Measurements from ENCODE around the gene HOXA10.

HOXA10 gene

DNA sequence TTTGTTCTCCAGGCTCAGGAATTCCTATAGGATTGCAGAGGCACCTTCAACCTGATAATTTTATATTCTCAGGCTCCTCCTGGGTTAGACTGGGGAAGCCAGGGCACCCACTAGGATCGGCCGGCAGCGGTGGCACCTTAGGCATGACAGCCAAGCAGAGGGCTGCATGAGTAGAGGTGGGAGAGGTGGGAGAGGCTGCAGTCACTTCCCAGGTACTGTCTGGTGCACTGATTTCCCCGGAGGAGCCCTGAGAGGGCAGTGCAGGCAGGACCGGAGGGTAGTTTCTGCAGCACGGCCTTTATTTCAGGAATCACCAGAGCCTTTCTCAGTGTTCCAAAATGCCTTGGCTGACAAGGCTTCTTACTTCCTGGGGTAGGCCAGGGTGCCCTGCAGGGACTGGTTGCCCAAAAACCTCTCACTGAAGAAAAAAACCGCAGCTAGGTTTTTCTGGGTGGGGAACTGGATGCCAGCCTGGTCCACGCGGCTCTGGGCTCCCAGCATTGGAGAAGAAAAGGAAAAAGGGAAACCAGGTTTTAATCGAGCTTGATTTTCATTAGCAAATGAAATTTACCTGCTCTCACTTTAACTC, 29.3 kb upstream of the HOXA10 start:
- DNase-seq, result no peak

- no peak for DNase-seq
Measured at GRCh38 chr7:27202862-27203134, 28.7 kb upstream of the HOXA10 start.

DNA sequence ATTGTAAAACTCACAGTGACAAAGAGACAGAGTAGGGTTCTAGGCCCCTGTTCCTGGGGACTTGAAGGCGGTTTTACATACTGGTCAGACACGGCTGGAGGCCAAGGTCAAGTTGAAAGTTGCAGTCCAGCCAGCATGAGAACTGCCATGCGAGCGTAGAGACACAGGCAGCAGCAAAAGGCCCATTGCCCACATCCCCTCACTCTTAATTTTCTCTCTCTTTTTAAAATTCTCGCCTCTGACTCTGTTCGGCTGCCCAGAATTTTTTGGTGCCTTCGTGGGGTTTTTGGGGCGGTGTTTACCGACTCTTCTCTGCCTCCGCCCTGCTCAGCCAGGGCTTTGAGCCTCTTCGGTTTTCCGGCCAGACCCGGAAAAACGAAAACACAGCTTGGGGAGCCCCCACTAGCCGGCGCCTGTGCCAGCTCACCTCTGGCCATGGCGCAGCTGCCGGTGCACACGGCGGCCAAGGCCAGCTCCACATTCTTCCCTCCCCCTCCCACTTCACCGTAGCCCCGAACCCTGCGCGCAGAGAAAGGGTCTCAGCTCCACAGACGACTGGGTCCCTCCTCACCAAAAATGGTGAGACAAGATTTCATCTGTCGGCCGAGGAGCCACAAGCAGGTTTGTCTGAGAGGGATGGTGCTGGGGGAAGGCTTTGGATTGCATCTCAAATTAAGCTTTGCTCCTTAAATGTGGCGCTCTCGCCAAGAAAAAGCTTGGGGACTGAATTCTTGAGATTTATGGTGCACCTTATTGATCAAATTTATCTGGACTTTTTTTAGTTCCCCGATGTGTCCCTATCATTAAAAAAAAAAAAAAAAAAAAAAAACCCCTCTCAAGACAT, 28.1 kb upstream of the HOXA10 start:
- no peak for DNase-seq

DNA sequence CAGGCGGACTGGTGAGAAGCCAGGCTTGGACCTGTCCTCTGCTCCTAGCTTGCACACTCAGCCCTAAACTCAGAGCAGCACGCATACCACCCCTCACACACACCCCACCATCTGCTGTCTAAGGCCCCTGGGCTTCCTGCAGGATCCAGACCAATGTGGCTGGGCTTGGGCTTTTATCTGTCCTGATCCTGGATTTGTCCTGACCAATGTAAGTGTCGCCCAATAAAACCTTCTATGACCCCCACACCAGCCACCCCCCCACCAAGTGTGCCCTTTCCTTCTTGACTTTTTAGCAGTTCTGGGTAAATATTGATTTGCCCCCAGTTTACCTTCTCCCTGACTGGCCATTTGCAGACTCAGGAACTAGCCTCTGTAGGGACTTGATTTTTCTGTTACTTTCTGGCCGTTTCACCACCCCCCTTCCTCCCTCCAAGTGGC, 27.5 kb upstream of the HOXA10 start:
- no peak for DNase-seq

DNA sequence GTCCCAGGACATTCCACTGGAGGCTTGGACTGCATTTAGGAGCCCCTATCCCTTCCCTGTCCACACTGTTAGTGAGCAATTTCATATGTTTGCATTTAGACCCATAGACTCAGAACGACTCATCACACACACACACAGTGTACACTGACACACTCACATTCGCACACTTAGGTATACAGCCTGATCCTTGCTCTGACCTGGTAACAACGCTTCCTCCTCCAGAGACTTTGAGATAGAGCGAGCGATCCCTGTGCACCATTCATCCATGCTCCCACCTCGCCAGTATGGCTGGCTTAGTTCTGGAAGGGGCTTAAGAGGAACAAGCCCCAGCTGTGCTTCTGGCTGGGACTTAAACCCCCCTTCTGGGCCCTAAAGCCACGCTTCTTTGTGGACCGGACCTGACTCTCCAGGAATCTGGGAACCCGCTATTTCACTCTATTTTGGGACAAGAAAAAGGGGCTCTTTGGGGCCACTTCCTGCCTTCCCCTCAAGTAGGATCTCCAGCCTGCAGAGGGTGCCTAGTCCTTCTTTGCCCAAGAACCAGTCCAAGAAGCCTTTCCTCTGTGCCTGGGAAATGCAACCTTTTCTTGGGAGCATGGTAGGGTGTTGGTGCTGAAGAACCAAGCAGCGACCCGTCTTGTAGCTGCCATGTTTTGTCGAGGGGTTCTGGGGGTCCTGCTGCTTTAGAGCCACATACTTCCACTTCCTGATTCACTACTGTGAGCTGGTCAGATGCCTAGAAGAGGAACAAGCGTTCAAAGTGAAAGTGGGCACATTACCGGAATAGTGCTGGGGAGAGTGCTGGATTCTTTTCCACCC, 26.9 kb upstream of the HOXA10 start:
- DNase-seq, result no peak

GRCh38 chr7:27199849-27200760, 26.0 kb upstream of the HOXA10 start, which contains the start of gene HOXA13:
Gene HOXA13 (minus strand): TSS chr7:27200091. CDS start chr7:27200077, 14 bp downstream.
- DNase-seq, result no peak

DNA sequence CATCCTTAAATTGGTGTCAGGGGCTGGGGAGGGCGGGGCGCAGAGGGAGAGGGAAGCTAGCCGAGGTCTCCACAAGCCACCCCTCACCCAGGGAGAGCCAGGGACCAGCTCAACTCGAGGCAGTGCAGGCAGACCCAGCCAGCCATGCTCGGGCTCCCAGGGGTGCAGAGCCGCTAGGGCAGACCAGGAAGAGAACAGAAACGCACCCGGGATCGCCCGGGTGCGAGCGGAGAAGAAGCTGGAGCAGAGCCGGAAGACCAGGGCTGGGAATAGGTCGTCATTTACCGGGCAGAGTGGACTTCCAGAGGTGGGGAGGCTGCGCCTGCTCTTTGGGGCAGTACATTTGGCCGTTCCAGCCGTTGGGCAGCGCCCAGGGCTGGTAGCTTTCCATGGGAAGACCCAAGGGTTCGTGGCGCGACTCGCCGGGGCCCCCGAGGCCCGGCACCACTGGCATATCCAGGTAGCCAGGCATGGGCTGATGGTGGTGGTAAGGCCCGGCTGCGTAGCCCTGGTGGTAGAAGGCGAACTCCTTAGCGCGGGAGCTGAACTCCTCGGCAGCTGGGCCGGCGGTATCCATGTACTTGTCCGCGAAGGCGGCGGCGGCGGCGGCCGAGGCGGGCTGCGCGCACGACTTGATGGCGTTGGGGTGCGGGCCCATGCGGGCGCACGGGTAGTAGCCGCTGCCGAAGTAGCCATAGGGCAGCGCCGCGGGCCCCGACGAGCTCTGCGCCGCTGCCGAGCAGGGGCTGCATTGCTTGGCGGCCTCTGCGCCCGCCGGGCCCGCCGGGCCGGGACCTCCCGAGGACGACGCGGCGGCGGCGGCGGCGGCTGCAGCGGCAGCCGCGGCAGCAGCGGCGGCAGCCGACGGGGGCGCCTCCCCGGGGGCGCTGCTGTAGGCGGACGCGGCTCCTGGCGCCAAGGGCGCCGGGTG, 25.0 kb upstream of the HOXA10 start:
- DNase-seq, result no peak

- DNase-seq, result no peak
Measured at GRCh38 chr7:27198138-27198841, 24.2 kb upstream of the HOXA10 start.

DNA sequence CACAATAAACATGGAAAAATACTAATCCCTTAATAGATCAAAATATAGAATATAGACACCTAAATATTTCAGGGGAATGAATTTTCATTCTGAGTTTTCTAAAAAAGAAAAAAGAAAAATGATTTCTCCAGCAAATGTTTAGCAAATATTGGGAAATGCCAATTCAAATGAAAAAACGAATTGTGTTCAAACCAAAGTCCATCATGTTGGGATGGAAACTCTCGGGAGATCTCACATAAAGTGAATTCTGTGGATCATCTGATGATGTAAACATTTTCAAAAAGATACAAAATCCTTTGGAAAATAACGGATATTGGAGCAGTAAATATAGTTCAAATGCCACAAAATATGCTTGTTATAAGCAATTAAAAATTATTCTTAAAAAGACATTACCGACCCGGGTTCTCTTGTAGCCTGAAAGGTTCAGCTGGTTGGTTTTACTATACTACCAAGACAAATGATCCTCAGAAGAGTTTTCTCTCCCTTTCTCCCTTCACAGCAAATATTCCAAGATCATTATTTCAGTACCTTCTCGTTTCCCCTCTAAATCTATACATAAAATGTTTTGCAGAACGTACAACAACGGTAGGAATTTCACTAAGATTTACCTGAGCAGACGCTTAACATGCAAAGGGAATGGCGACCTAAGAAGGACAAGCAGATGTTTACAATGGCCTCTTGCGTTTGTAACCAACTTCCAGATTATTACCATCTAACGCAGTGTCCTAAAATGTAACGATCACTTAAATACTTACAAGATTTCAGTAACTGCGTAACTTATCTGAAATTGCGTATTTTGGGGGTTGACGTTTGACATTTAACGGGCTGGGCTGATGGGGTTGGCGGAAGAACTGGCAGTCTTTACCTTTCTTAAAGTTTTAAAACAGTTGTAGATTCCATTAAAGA, 23.3 kb upstream of the HOXA10 start:
- no peak for DNase-seq

DNA sequence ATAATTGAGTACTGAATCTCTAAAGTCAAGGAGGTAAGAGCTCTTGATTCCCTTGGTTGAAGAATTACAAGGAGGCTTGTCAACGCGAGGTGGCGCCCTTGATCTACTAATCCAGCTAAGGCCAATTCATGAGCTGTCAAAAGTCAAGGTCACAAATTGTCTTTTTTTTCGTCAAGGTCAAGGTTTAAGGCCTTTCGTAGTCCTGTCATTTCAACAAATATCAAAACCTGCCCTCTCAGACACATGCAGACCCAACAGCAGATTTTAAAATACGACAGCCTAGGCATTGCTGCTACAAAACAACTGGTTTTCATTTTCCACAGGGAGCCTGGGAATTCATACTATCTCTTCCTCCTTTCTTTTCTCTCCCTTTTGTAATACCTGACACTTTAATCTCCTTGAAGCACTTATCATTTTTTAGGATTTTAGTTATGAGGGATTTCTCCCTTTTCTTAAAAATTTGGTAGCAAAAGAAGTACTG, 22.2 kb upstream of the HOXA10 start:
- peak; percentile 89 for DNase-seq

DNA sequence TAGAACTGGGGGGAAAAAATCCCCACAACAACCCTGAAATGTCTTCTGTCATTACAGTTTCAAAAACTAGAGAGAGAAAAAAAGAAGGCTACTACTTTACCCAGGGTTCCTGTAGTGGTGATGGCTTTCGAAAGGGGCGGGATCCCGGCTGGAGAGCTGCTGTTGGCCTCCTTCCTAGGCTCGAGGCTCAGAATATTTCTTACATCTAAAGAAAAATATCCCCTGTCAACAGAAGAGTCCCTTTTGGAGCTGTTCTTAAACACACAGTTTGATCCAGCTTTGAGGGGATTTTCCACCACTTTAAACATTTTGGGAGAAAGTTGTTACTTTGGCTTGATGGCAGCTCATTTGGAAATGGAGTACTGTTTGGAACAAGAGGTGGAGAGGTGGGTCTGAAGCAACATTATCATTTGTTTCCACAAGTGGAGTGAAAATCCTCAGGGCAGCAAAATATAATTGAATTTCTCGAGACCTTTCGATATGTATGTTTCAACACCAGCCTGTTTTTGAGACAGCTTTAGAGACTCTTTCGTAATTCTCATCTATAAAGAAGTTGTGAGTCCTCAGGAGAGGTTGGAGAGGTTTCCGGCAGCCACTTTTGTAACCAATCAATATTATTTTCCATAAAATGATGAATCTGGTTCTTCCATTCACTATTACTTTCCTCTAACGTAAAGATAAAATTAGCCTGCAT, 20.7 kb upstream of the HOXA10 start:
- no peak for DNase-seq

GRCh38 chr7:27194002-27194352, 19.9 kb upstream of the HOXA10 start:
- no peak for DNase-seq

DNA sequence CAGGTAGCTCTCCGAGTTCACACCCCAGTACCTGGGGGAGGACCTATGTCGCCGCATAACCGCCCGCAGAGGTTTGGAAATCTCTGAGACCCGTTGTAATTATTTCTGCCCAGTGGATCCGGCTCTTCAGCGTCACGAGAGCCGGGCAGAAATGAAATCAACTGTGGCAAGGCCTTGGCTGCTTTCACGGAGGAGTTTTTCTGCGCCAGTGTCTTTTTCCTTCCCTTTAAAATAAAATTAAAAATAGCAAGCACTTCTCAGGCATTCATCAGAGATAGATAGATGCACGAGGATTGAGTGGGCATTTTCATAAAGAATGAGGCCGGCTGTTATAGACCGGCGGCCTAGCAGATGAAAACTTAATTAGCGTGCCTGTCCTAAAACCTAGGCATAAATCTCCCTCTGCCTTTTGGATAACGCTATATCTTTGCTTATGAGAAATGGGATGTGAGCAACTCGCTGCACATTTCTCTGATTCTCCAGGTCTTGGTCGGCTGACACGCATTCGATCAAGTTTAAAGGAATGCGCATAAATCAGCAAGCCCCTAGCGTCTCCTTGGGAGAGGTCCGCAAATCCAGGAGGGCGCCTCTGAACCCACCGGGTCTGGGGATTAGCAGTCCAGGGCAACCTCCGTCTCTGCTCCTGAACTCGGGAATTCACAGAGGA, 19.3 kb upstream of the HOXA10 start:
- no peak for DNase-seq

DNA sequence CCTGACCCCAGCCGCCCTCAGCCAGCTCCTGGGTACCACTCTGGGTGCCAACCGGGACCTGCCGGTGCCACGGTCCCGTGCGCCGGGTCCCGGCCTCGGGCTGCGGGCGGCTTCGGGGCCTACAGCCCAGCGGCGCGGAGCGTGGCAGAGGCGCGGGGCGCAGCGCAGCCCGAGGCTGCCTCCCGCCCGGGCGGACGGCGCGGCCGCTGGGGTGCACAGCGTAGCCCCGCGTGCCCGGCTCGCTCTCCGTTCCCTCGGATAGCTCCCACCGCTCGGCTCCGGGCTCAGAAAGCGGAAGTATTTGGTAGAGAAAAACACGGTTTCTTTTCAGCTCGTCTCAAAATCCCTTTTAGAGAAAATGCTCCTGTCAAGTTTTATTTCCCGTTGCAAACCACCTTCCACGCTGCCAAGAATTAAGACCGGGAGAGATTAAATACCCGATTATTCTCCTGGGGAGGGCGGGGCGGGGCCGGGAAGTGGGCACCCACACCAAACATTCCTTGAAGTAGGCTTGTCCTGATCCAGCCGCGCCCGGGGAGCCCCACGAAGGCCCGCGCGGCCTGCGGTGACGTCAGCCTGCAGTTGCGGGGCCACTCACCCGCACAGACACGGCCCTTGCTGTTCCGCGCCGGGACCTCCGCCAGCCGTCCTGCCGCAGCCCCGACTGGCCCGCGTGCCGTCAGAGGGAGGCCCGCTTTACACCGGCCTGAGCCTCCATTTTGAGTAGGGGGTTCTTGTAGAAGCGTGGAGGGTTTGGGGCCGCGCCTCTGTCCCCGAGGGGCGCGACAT, 18.6 kb upstream of the HOXA10 start:
- DNase-seq, result no peak

- no peak for DNase-seq
Measured at GRCh38 chr7:27191833-27192545, 17.9 kb upstream of the HOXA10 start.

GRCh38 chr7:27191161-27191731, 17.1 kb upstream of the HOXA10 start:
- no peak for DNase-seq

Data from activated CD4-positive, alpha-beta T cell treated with anti-CD3 and anti-CD28 coated beads, Interleukin-2, amount 50 U/mL, for 1 hour (primary cell).